Breast epithelium (tissue), 4 donors: Measurements from ENCODE around the gene NANOGP8. TPM values are rescaled to one million over a fixed set of nuclear protein-coding genes. Genes with fewer than 3 reads are reported as not detected.

Experiments
- DNase-seq, 2 donors: peaks; one replicate each; pipeline ENCODE4 v3.0.0-alpha.2; 2019; ENCODE audit warnings: low spot score in 2 of 2
- H3K27ac ChIP-seq, 2 donors: fragments of 200-600 bp; sonication (generic) in 1 of 2; one replicate each; pipeline ENCODE4 v1.5.1; 2016 to 2019; ENCODE audit warnings: mild to moderate bottlenecking in 1 of 2
- H3K27me3 ChIP-seq, 2 donors: fragments of 200-600 bp; sonication (generic) in 1 of 2; one replicate each; pipeline versions ENCODE4 v1.5.1 to v1.6.0; 2017 to 2019; ENCODE audit warnings: control low read depth in 1 of 2, mild to moderate bottlenecking in 1 of 2
- H3K36me3 ChIP-seq: fragments of 200-600 bp; one replicate; pipeline ENCODE4 v1.5.1; 2019
- H3K4me1 ChIP-seq, 2 donors: fragments of 200-600 bp; sonication (generic); one replicate each; pipeline ENCODE4 v1.5.1; 2016 to 2019; ENCODE audit warnings: control low read depth in 1 of 2
- H3K4me3 ChIP-seq, 3 donors: fragments of 200-600 bp; sonication (generic); 1 replicate in 2 of 3; 2 replicates in 1 of 3; pipeline ENCODE4 v1.5.1; 2016 to 2019; ENCODE audit warnings: mild to moderate bottlenecking in 3 of 3, moderate library complexity in 2 of 3
- H3K9me3 ChIP-seq, 2 donors: fragments of 200-600 bp; sonication (generic) in 1 of 2; one replicate each; pipeline ENCODE4 v1.5.1; 2016 to 2019; ENCODE audit warnings: control low read depth in 1 of 2
- POLR2A ChIP-seq: fragments of 450-650 bp; IDR thresholded peaks from one replicate; pipeline ENCODE4 v1.6.1; 2016; ENCODE audit warnings: antibody characterized with exemption, mild to moderate bottlenecking, moderate library complexity
- POLR2AphosphoS5 ChIP-seq, 3 donors: sonication (generic); formaldehyde crosslinking; IDR thresholded peaks; one replicate each; pipeline ENCODE4 v1.6.1; 2017; ENCODE audit warnings: antibody characterized with exemption in 3 of 3
- intact Hi-C: fragments of 100-400 bp; cut with DNase I; formaldehyde crosslinking; loops from one replicate; pipeline ENCODE4 v1.15.1; 2023; ENCODE audit warnings: low total_unique reads
- total RNA-seq, 3 donors: library from RNA; depleted of rRNA; stranded (reverse); fragments of >200 nt; gene quantifications; one replicate each; pipeline ENCODE4 v1.1.0, GENCODE V29; 2016
- TF ChIP-seq, protein P1 (sequence below), 3 donors: fragments of 450-650 bp; IDR thresholded peaks; one replicate each; pipeline ENCODE4 v1.5.1; 2016 to 2017; ENCODE audit warnings: antibody characterized with exemption in 3 of 3, mild to moderate bottlenecking in 3 of 3, moderate library complexity in 3 of 3

The NANOGP8 gene
- total RNA-seq, 3 donors from 2014 or later, result 1.1 to 1.3 (median 1.3) TPM

DNA sequence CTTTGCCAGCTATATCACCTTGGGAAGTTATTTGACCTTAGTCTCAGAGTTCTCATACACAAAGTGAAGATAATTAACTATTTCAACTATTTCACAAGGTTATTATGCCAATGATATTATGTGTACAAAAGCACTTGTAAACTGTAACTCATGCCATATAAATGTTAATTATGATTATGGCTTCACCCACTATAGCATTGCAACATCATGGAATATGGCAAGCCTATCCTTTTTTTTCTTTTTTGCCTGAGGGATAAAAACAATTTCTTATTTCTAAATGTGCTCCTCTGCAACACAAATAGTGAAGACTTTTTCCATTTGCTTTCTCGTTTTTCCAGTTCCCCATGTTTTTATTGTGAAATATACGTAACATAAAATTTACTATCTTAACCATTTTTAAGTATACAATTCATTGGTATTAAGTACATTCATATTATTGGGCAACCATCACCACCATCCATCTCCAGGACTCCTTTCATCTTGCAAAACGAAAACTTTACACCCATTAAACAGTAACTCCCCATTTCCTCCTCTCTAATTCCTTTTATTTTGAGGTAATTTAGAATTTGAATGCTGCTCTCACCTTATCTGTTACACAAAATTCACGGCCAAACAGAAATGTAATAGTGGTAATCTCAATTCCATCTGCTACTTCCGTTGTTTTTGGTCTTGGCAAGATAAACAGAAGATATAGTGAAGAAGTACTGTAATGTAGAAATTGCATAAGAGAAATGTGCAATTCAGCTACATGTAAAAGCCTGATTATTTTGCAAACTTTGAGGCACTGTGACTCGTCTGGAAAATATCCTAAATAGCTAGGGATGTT lies 46.3 kb downstream of the NANOGP8 start:
- no peak overlapping the region for H3K4me3 ChIP-seq
- no peaks in the 10 kb centered on the region for H3K9me3 ChIP-seq
- intact Hi-C loops, result no loop called here
- no peaks in the 10 kb centered on the region for H3K36me3 ChIP-seq
- no peak for DNase-seq
- no peaks in the 10 kb centered on the region for H3K4me1 ChIP-seq
- no peak for TF ChIP-seq POLR2AphosphoS5 (IDR thresholded peaks at IDR 0.05)
- TF ChIP-seq, protein P1, sequence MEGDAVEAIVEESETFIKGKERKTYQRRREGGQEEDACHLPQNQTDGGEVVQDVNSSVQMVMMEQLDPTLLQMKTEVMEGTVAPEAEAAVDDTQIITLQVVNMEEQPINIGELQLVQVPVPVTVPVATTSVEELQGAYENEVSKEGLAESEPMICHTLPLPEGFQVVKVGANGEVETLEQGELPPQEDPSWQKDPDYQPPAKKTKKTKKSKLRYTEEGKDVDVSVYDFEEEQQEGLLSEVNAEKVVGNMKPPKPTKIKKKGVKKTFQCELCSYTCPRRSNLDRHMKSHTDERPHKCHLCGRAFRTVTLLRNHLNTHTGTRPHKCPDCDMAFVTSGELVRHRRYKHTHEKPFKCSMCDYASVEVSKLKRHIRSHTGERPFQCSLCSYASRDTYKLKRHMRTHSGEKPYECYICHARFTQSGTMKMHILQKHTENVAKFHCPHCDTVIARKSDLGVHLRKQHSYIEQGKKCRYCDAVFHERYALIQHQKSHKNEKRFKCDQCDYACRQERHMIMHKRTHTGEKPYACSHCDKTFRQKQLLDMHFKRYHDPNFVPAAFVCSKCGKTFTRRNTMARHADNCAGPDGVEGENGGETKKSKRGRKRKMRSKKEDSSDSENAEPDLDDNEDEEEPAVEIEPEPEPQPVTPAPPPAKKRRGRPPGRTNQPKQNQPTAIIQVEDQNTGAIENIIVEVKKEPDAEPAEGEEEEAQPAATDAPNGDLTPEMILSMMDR (IDR thresholded peaks at IDR 0.05), result no peak
- TF ChIP-seq POLR2A, result no peak
- no peaks in the 10 kb centered on the region for H3K27me3 ChIP-seq
- no peak overlapping the region for H3K27ac ChIP-seq

Other genes with a start within 250 kb of the NANOGP8 start
- gene AQR, start 115.6 kb downstream of the NANOGP8 start, total RNA-seq, result 10 to 100 TPM; 23.0 to 51.4 (median 34.4) TPM
- gene ZNF770, start 97.0 kb downstream of the NANOGP8 start, total RNA-seq, result 10 to 100 TPM; 22.7 to 38.8 (median 28.2) TPM